CD4-positive, alpha-beta T cell treated with Interleukin-17A for 1 hour (primary cell): ENCODE results near the gene KCTD19.

Experiments used
- DNase-seq: peaks from one replicate; pipeline ENCODE4 v3.0.0-alpha.2; 2020

Gene KCTD19

GRCh38 chr16:67282447-67282805 is 44.1 kb downstream of the KCTD19 start:
- no peak for DNase-seq

- no peak for DNase-seq
Measured at GRCh38 chr16:67281536-67282446, 44.8 kb downstream of the KCTD19 start.

- DNase-seq = no peak
Measured at GRCh38 chr16:67280090-67281015, 46.2 kb downstream of the KCTD19 start.

GRCh38 chr16:67279296-67280089 is 47.0 kb downstream of the KCTD19 start, which contains the start of gene PLEKHG4:
TSS of gene PLEKHG4 (plus strand) at chr16:67279532. CDS start at chr16:67280045, 513 bp downstream.
- DNase-seq = peak; percentile 85

- peak; percentile 46 for DNase-seq
Measured at GRCh38 chr16:67278773-67279295, 47.7 kb downstream of the KCTD19 start.

GRCh38 chr16:67277999-67278772 is 48.4 kb downstream of the KCTD19 start:
- no peak for DNase-seq

GRCh38 chr16:67277294-67277998 is 49.1 kb downstream of the KCTD19 start:
- DNase-seq = no peak

- DNase-seq = no peak
Measured at GRCh38 chr16:67275321-67275720, 51.2 kb downstream of the KCTD19 start.

GRCh38 chr16:67271446-67271845 is 55.1 kb downstream of the KCTD19 start:
- no peak for DNase-seq

GRCh38 chr16:67270931-67271338 is 55.6 kb downstream of the KCTD19 start:
- no peak for DNase-seq

GRCh38 chr16:67269766-67270165 is 56.8 kb downstream of the KCTD19 start:
- no peak for DNase-seq

- DNase-seq = no peak
Measured at GRCh38 chr16:67268136-67268579, 58.4 kb downstream of the KCTD19 start.

- no peak for DNase-seq
Measured at GRCh38 chr16:67265834-67266233, 60.7 kb downstream of the KCTD19 start.

- no peak for DNase-seq
Measured at GRCh38 chr16:67264866-67265265, 61.7 kb downstream of the KCTD19 start.

GRCh38 chr16:67264277-67264676 is 62.3 kb downstream of the KCTD19 start:
- no peak for DNase-seq

GRCh38 chr16:67263201-67263600 is 63.3 kb downstream of the KCTD19 start:
- no peak for DNase-seq

- peak; percentile 42 for DNase-seq
Measured at GRCh38 chr16:67260426-67261063, 66.0 kb downstream of the KCTD19 start.

- no peak for DNase-seq
Measured at GRCh38 chr16:67259705-67260104, 66.8 kb downstream of the KCTD19 start.

GRCh38 chr16:67258161-67258835 is 68.2 kb downstream of the KCTD19 start:
- no peak for DNase-seq
